Caki2 (cell line): ENCODE data around the gene KDM5B. TPM values are rescaled to one million over a fixed set of nuclear protein-coding genes. Genes with fewer than 3 reads are reported as not detected.

Source experiments
- DNase-seq: peaks from one replicate; pipeline ENCODE4 v3.0.0-alpha.2; 2015; ENCODE audit warnings: low read depth
- in situ Hi-C: cut with HindIII; loops from 2 replicates; pipeline ENCODE4 v1.10.0; 2016; ENCODE audit warnings: low sequenced_read_pairs, low pct_unique_long_range_greater_than_20kb, mixed read lengths
- total RNA-seq: library from RNA; depleted of rRNA; stranded (reverse); fragments of >200 nt; shearing (Covaris generic); gene quantifications from 2 replicates; pipeline ENCODE4 v1.2.3, GENCODE V29; 2014; ENCODE audit warnings: low replicate concordance; rRNA removed

The KDM5B gene
- total RNA-seq, 1 experiment from 2014 or later = 19.2 TPM

- in situ Hi-C loops = no loop called here
- no peak for DNase-seq
Observed at GRCh38 chr1:202679406-202680177, 128.6 kb downstream of the KDM5B start.

- DNase-seq = no peak
- in situ Hi-C loops = no loop called here
Observed at GRCh38 chr1:202677433-202677832, 130.8 kb downstream of the KDM5B start.

Other genes with a start within 250 kb of the KDM5B start
- not detected in 2 replicates for gene SYT2, start 98.0 kb downstream of the KDM5B start, total RNA-seq
- not detected in 2 replicates for gene PCAT6, start 2.5 kb upstream of the KDM5B start, total RNA-seq
- 4.1 and 6.4 TPM in 2 replicates for gene RABIF, start 80.7 kb upstream of the KDM5B start, total RNA-seq
- 18.2 and 19.0 TPM in 2 replicates for gene KLHL12, start 118.8 kb upstream of the KDM5B start, total RNA-seq
- 85.5 and 96.0 TPM in 2 replicates for gene ADIPOR1, start 149.9 kb upstream of the KDM5B start, total RNA-seq
- 36.7 and 43.3 TPM in 2 replicates for gene CYB5R1, start 158.8 kb upstream of the KDM5B start, total RNA-seq
- gene TMEM183A, start 199.0 kb upstream of the KDM5B start, total RNA-seq = 122 and 126 TPM in 2 replicates
- gene PPFIA4, start 218.1 kb upstream of the KDM5B start, total RNA-seq = 8.7 and 15.3 TPM in 2 replicates